HepG2 (cell line): Measurements from ENCODE around the gene SLAMF9. TPM values are rescaled to one million over a fixed set of nuclear protein-coding genes. Genes with fewer than 3 reads are reported as not detected.

Source experiments
- ATAC-seq: fragments of 200-7000 bp; cut with Tn5 transposase; 3 replicates; pipeline ENCODE4 v1.9.1; 2020; ENCODE audit warnings: mild to moderate bottlenecking, moderate library complexity
- BruUV-seq: library from RNA; stranded (reverse); fragments of 400-500 nt; replicated peaks from 2 replicates; lab custom pipeline; 2021; lab: Mats Ljungman, UMichigan
- CTCF ChIA-PET: fragments of 300-600 bp; formaldehyde crosslinking; extraction: SDS; loops from one replicate; lab custom pipeline; 2021; ENCODE audit warnings: low total read pairs, inconsistent platforms, low intra/inter-chr PET ratio; lab: Yijun Ruan, JAX
- POLR2A ChIA-PET: fragments of 350-600 bp; sonication (Branson Sonifier 250); formaldehyde crosslinking; loops from one replicate; lab custom pipeline; 2020; ENCODE audit warnings: antibody characterized with exemption, inconsistent platforms; lab: Yijun Ruan, JAX
- DNase-seq: peaks from one replicate; pipeline ENCODE4 v3.0.0-alpha.2; 2015; ENCODE audit warnings: low spot score
- FAIRE-seq: peaks from 3 replicates; lab custom pipeline; 2011; peaks lifted over from hg19 to GRCh38; lab: Jason Lieb, UNC
- H2AFZ ChIP-seq: one replicate; pipeline ENCODE4 v1.6.1; 2011; ENCODE audit warnings: low read length, inconsistent platforms
- H3K27ac ChIP-seq: fragments of 300-600 bp; 3 replicates; pipeline ENCODE4 v1.8.0; 2011; ENCODE audit warnings: mixed run types, mild to moderate bottlenecking, mixed read lengths, low read length, inconsistent platforms; ENCODE audit not compliant: insufficient read depth; ENCODE audit errors: extremely low read length
- H3K27me3 ChIP-seq, 2 experiments: fragments of 200-600 bp in 1 of 2; 2 replicates in 1 of 2; 3 replicates in 1 of 2; pipeline versions ENCODE4 v1.6.0 to v1.8.0; 2011; ENCODE audit warnings: low read length in 2 of 2, mild to moderate bottlenecking in 2 of 2, moderate library complexity in 2 of 2, inconsistent platforms in 1 of 2; ENCODE audit not compliant: insufficient read depth in 2 of 2, control insufficient read depth in 1 of 2
- H3K36me3 ChIP-seq, 2 experiments: fragments of 200-600 bp in 1 of 2; replicated peaks in 1 of 2; 2 replicates in 1 of 2; 3 replicates in 1 of 2; pipeline versions ENCODE4 v1.5.1 to v1.8.0; 2011; ENCODE audit warnings: low read length in 2 of 2, inconsistent platforms in 1 of 2; ENCODE audit not compliant: insufficient read depth in 2 of 2, control insufficient read depth in 1 of 2
- H3K4me1 ChIP-seq: 2 replicates; pipeline ENCODE4 v1.5.1; 2012; ENCODE audit warnings: low read length, inconsistent platforms; ENCODE audit not compliant: insufficient read depth
- H3K4me2 ChIP-seq: 2 replicates; pipeline ENCODE4 v1.6.0; 2011; ENCODE audit warnings: low read depth, low read length, inconsistent platforms
- H3K4me3 ChIP-seq, 3 experiments: fragments of 200-600 bp in 1 of 3; sonication (generic), shearing (Covaris generic) in 1 of 3; replicated peaks in 1 of 3; 2 replicates each; pipeline ENCODE4 v1.5.1; 2011 to 2016; ENCODE audit warnings: low read length in 3 of 3, inconsistent platforms in 2 of 3, low read depth in 2 of 3, mild to moderate bottlenecking in 2 of 3, control low read depth in 1 of 3, mixed read lengths in 1 of 3; ENCODE audit not compliant: insufficient read depth in 1 of 3
- H3K79me2 ChIP-seq: one replicate; pipeline ENCODE4 v1.6.1; 2011; ENCODE audit warnings: low read length, inconsistent platforms; ENCODE audit not compliant: insufficient read depth
- H3K9ac ChIP-seq: 2 replicates; pipeline ENCODE4 v1.6.0; 2011; ENCODE audit warnings: mild to moderate bottlenecking, low read depth, low read length, inconsistent platforms; ENCODE audit not compliant: insufficient read depth
- H3K9me3 ChIP-seq: 2 replicates; pipeline ENCODE4 v1.5.1; 2012; ENCODE audit warnings: mild to moderate bottlenecking, low read length
- H4K20me1 ChIP-seq: 2 replicates; pipeline ENCODE4 v1.6.0; 2011; ENCODE audit warnings: inconsistent platforms, mild to moderate bottlenecking, low read length, moderate library complexity; ENCODE audit not compliant: insufficient read depth
- GFI1 ChIP-seq: sonication (generic); formaldehyde crosslinking; IDR thresholded peaks from 2 replicates; pipeline ENCODE4 v1.5.0; 2020; ENCODE audit warnings: missing genetic modification reagents, mild to moderate bottlenecking, borderline replicate concordance
- MAZ ChIP-seq, 2 experiments: sonication (generic) in 1 of 2; formaldehyde crosslinking in 1 of 2; IDR thresholded peaks; 2 replicates each; pipeline versions ENCODE4 v1.5.0 to v1.6.1; 2012 to 2020; ENCODE audit warnings: low read depth in 2 of 2, mild to moderate bottlenecking in 2 of 2, borderline replicate concordance in 1 of 2, improper control_type of control experiment in 1 of 2, low read length in 1 of 2, missing genetic modification reagents in 1 of 2, moderate library complexity in 1 of 2
- PCBP1 ChIP-seq: fragments of 200-400 bp; formaldehyde crosslinking; IDR thresholded peaks from 2 replicates; pipeline ENCODE4 v1.6.1; 2017; ENCODE audit warnings: mild to moderate bottlenecking, low read depth, low read length, borderline replicate concordance
- PHF20 ChIP-seq: sonication (generic); formaldehyde crosslinking; IDR thresholded peaks from 2 replicates; pipeline ENCODE4 v1.5.0; 2020; ENCODE audit warnings: mild to moderate bottlenecking, missing genetic modification reagents
- REL ChIP-seq: sonication (generic); formaldehyde crosslinking; conservative IDR thresholded peaks from 2 replicates; pipeline ENCODE4 v1.8.0; 2022; ENCODE audit warnings: mild to moderate bottlenecking, missing genetic modification reagents, moderate library complexity
- RELA ChIP-seq: sonication (generic); formaldehyde crosslinking; IDR thresholded peaks from 2 replicates; pipeline ENCODE4 v1.4.0; 2020; ENCODE audit warnings: missing genetic modification reagents
- RXRA ChIP-seq: sonication (generic); formaldehyde crosslinking; IDR thresholded peaks from 2 replicates; pipeline ENCODE4 v1.5.1; 2020; ENCODE audit warnings: missing genetic modification reagents
- TCF7L2 ChIP-seq: IDR thresholded peaks from 2 replicates; pipeline ENCODE4 v1.6.1; 2011; ENCODE audit warnings: mild to moderate bottlenecking, low read depth, low read length, moderate library complexity
- XRCC5 ChIP-seq: fragments of 200-400 bp; formaldehyde crosslinking; optimal IDR thresholded peaks from 2 replicates; pipeline ENCODE3; 2017; ENCODE audit warnings: mild to moderate bottlenecking, low read length
- ZNF225 ChIP-seq: sonication (generic); formaldehyde crosslinking; IDR thresholded peaks from 2 replicates; pipeline ENCODE4 v1.4.0; 2020; ENCODE audit warnings: mild to moderate bottlenecking, missing genetic modification reagents
- ZNF354B ChIP-seq: sonication (generic); formaldehyde crosslinking; IDR thresholded peaks from 2 replicates; pipeline ENCODE4 v1.8.0; 2022; ENCODE audit warnings: mild to moderate bottlenecking, missing genetic modification reagents
- ZNF7 ChIP-seq: IDR thresholded peaks from 2 replicates; pipeline ENCODE4 v1.6.1; 2016; ENCODE audit warnings: missing biosample characterization, missing genetic modification reagents
- WGBS: methylation state at CpG from one replicate; pipeline ENCODE4 v1.1.6; 2017; ENCODE audit warnings: low lambda C conversion rate; 5-methylcytosine and 5-hydroxymethylcytosine counted together
- in situ Hi-C: cut with HindIII; loops from 2 replicates; pipeline ENCODE4 v1.10.0; 2017; ENCODE audit warnings: low pct_unique_long_range_greater_than_20kb; ENCODE audit not compliant: extremely low pct_ligation_motif_present
- intact Hi-C: fragments of 100-400 bp; cut with micrococcal nuclease; formaldehyde crosslinking; loops from one replicate; pipeline ENCODE4 v1.10.0; 2022; ENCODE audit not compliant: unreplicated experiment
- polyA plus RNA-seq, 8 experiments: library from polyadenylated mRNA; depleted of rRNA in 3 of 8; stranded (reverse) in 7 of 8; unstranded in 1 of 8; fragments of >200 nt; fragmentation: Illumina TruSeq in 4 of 8; extraction: Trizol in 4 of 8; gene quantifications; 2 replicates each; pipeline versions ENCODE4 v1.2.1 to v1.2.3, GENCODE V29; 2011 to 2016; ENCODE audit warnings: low read depth in 4 of 8, missing spikeins in 1 of 8, mixed read lengths in 1 of 8; ENCODE audit not compliant: insufficient read depth in 1 of 8
- total RNA-seq, 5 experiments: library from RNA; depleted of rRNA; stranded (reverse); fragments of >200 nt; fragmentation: Illumina TruSeq; extraction: Trizol; gene quantifications; 2 replicates each; pipeline ENCODE4 v1.2.3, GENCODE V29; 2016; ENCODE audit warnings: low read depth in 1 of 5
- TF ChIP-seq, protein P1 (sequence below): sonication (generic); formaldehyde crosslinking; IDR thresholded peaks from 2 replicates; pipeline ENCODE4 v1.4.0; 2020; ENCODE audit warnings: missing genetic modification reagents, low read depth, mild to moderate bottlenecking, borderline replicate concordance
- TF ChIP-seq, protein P2 (sequence below): sonication (generic); formaldehyde crosslinking; IDR thresholded peaks from 2 replicates; pipeline ENCODE4 v1.4.0; 2020; ENCODE audit warnings: missing genetic modification reagents
- TF ChIP-seq, protein P3 (sequence below): sonication (generic); formaldehyde crosslinking; IDR thresholded peaks from 2 replicates; pipeline ENCODE4 v1.9.0; 2022; ENCODE audit warnings: missing genetic modification reagents, mild to moderate bottlenecking, borderline replicate concordance

The SLAMF9 gene
- total and polyA plus RNA-seq, 2 of the 13 experiments (the other 11 are each of a cell fraction or from before 2014, with no cell fraction given): 0.82 TPM; not detected in 1

DNA sequence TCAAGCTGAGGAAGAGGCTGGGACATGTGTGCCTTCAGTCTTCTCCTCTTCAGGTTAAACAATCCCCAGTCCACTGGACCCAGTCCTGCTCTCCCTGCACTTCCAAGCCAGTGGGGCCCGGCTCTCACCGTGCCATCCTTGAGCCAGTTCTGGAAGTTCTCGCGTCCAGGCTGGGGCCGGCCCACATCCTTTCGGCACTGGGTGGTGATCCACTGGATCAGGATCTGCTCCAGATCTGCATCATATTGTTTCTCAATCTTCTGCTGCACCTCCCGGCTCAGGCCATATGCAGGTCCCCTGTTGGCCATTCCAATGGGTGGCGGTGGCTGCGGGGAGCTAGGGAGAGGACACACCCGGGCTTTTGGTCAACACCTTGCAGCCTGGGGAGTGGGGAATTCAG, 33.8 kb downstream of the SLAMF9 start (continued):
- TF ChIP-seq, protein P1, sequence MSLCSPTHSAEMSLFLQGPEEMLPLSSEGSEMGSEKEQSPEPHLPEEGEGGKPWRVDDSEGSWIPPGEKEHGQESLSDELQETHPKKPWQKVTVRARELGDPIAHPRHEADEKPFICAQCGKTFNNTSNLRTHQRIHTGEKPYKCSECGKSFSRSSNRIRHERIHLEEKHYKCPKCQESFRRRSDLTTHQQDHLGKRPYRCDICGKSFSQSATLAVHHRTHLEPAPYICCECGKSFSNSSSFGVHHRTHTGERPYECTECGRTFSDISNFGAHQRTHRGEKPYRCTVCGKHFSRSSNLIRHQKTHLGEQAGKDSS: no peak
- TF ChIP-seq RXRA (CRISPR knock-in tag) (no peak), REL (CRISPR knock-in tag) (no peak), PCBP1 (no peak), MAZ (IDR thresholded peaks at IDR 0.05; ENCODE audit: borderline replicate concordance, low read depth, low read length) (no peak), MAZ (CRISPR knock-in tag; IDR thresholded peaks at IDR 0.05; ENCODE audit: low read depth) (no peak), XRCC5 (no peak), ZNF7 (CRISPR knock-in tag) (no peak), ZNF225 (no peak), TCF7L2 (no peak), ZNF354B (no peak)
- TF ChIP-seq, protein P2, sequence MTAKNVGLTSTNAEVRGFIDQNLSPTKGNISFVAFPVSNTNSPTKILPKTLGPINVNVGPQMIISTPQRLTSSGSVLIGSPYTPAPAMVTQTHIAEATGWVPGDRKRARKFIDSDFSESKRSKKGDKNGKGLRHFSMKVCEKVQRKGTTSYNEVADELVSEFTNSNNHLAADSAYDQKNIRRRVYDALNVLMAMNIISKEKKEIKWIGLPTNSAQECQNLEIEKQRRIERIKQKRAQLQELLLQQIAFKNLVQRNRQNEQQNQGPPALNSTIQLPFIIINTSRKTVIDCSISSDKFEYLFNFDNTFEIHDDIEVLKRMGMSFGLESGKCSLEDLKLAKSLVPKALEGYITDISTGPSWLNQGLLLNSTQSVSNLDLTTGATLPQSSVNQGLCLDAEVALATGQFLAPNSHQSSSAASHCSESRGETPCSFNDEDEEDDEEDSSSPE (CRISPR knock-in tag): no peak

DNA sequence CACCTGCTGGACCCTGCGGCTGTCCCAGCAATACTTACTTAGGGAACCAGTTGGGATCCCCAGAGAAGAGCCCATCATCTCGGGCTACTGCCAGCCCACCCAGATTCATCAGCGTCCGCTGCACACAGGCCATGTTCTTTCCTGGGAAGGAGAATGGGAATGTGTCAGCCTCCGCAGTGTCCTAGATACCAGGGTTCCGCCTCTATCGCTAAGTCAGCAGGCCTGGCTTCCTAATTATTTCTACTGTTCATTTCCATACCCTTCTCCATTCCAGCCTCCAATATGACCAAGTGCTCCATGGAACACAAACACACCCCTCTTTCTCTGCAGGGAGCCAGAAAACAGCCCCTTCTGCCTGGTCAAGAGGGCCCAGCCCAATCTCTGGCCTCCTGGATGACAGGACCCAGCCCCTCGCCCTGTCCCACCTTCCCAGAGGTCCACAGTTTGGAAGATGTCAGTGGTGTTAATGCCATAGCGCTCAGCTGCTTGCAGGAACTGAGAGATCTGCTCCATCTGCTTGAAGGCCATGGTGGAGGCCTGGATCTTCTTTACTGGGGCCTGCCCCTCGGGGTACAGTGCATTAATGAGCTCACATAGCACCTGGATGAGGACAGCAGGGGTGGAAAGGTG, 34.7 kb downstream of the SLAMF9 start:
- H3K79me2 ChIP-seq: no peaks in the 10 kb centered on the region
- ChIA-PET CTCF (no interaction called here), POLR2A (no interaction called here)
- in situ Hi-C loops (no loop called here), intact Hi-C loops (no loop called here)
- peaks cover 24% of the 10 kb centered on the region for H3K4me1 ChIP-seq
- ATAC-seq (no peak), FAIRE-seq (no peak), DNase-seq (no peak)
- BruUV-seq: no TSS peak
- no peak overlapping the region for H3K9ac ChIP-seq
- H3K4me2 ChIP-seq: no peak overlapping the region
- H3K27ac ChIP-seq: no peak overlapping the region
- H4K20me1 ChIP-seq: no peaks in the 10 kb centered on the region
- 77% methylated on average over 9 of the region's 10 CpGs for WGBS
- H3K4me3 ChIP-seq: no peak overlapping the region
- H2AFZ ChIP-seq: no peak overlapping the region
- no peaks in the 10 kb centered on the region for H3K36me3 ChIP-seq
- 0 out of 5 replicates have a peak, but pooled peaks cover 0 to 3% of the 10 kb centered on the region in 2 experiments for H3K27me3 ChIP-seq
- H3K9me3 ChIP-seq: no peaks in the 10 kb centered on the region
- TF ChIP-seq GFI1 (CRISPR knock-in tag) (no peak), PHF20 (CRISPR knock-in tag) (no peak), RELA (CRISPR knock-in tag) (no peak), XRCC5 (no peak)
- TF ChIP-seq, protein P3, sequence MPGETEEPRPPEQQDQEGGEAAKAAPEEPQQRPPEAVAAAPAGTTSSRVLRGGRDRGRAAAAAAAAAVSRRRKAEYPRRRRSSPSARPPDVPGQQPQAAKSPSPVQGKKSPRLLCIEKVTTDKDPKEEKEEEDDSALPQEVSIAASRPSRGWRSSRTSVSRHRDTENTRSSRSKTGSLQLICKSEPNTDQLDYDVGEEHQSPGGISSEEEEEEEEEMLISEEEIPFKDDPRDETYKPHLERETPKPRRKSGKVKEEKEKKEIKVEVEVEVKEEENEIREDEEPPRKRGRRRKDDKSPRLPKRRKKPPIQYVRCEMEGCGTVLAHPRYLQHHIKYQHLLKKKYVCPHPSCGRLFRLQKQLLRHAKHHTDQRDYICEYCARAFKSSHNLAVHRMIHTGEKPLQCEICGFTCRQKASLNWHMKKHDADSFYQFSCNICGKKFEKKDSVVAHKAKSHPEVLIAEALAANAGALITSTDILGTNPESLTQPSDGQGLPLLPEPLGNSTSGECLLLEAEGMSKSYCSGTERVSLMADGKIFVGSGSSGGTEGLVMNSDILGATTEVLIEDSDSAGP (CRISPR knock-in tag): no peak
